ENCODE data around the gene SMARCA2.

SMARCA2 gene

GRCh38 chr9:2096376-2096970 lies 81.3 kb downstream of the SMARCA2 start:
- no peaks in the 10 kb centered on the region for H3K79me2 ChIP-seq (ENCODE audit: control insufficient read depth, insufficient read depth, low read length, unreplicated experiment)
- peaks cover 6% of the 10 kb centered on the region; the same call in 1 of the 2 replicates for H3K36me3 ChIP-seq (ENCODE audit: insufficient read depth, low read length)
- no peak overlapping the region for H2AFZ ChIP-seq (ENCODE audit: low read length, unreplicated experiment)
- H3K27me3 ChIP-seq (ENCODE audit: insufficient read depth, low read length): no peaks in the 10 kb centered on the region
- H3K4me1 ChIP-seq (ENCODE audit: control insufficient read depth, insufficient read depth, low read length, unreplicated experiment): no peaks in the 10 kb centered on the region
- H3K27ac ChIP-seq (ENCODE audit: low read depth, low read length): no peak overlapping the region
- no peak overlapping the region for H3K4me3 ChIP-seq (ENCODE audit: low read depth, low read length)

- H3K79me2 ChIP-seq (ENCODE audit: control insufficient read depth, insufficient read depth, low read length, unreplicated experiment): no peaks in the 10 kb centered on the region
- H3K27ac ChIP-seq (ENCODE audit: low read depth, low read length): no peak overlapping the region
- H3K36me3 ChIP-seq (ENCODE audit: insufficient read depth, low read length): no peaks in the 10 kb centered on the region
- H3K4me1 ChIP-seq (ENCODE audit: control insufficient read depth, insufficient read depth, low read length, unreplicated experiment): no peaks in the 10 kb centered on the region
- no peaks in the 10 kb centered on the region for H3K27me3 ChIP-seq (ENCODE audit: insufficient read depth, low read length)
- H2AFZ ChIP-seq (ENCODE audit: low read length, unreplicated experiment): no peak overlapping the region
- H3K4me3 ChIP-seq (ENCODE audit: low read depth, low read length): no peak overlapping the region
Measured at GRCh38 chr9:2106666-2107065, 91.5 kb downstream of the SMARCA2 start.

GRCh38 chr9:2107906-2108451 lies 92.8 kb downstream of the SMARCA2 start:
- Histone ChIP-seq H2AFZ (ENCODE audit: low read length, unreplicated experiment) (no peak overlapping the region), H3K4me3 (ENCODE audit: low read depth, low read length) (no peak overlapping the region), H3K27ac (ENCODE audit: low read depth, low read length) (no peak overlapping the region), H3K4me1 (ENCODE audit: control insufficient read depth, insufficient read depth, low read length, unreplicated experiment) (no peaks in the 10 kb centered on the region), H3K27me3 (ENCODE audit: insufficient read depth, low read length) (no peaks in the 10 kb centered on the region), H3K79me2 (ENCODE audit: control insufficient read depth, insufficient read depth, low read length, unreplicated experiment) (no peaks in the 10 kb centered on the region), H3K36me3 (ENCODE audit: insufficient read depth, low read length) (no peaks in the 10 kb centered on the region)

- Histone ChIP-seq H3K4me3 (ENCODE audit: low read depth, low read length) (no peak overlapping the region), H3K36me3 (ENCODE audit: insufficient read depth, low read length) (no peaks in the 10 kb centered on the region), H3K79me2 (ENCODE audit: control insufficient read depth, insufficient read depth, low read length, unreplicated experiment) (no peaks in the 10 kb centered on the region), H3K4me1 (ENCODE audit: control insufficient read depth, insufficient read depth, low read length, unreplicated experiment) (no peaks in the 10 kb centered on the region), H3K27ac (ENCODE audit: low read depth, low read length) (no peak overlapping the region), H3K27me3 (ENCODE audit: insufficient read depth, low read length) (no peaks in the 10 kb centered on the region), H2AFZ (ENCODE audit: low read length, unreplicated experiment) (no peak overlapping the region)
Measured at GRCh38 chr9:2109069-2109650, 94.0 kb downstream of the SMARCA2 start.

GRCh38 chr9:2110036-2110435 lies 94.9 kb downstream of the SMARCA2 start:
- H2AFZ ChIP-seq (ENCODE audit: low read length, unreplicated experiment): no peak overlapping the region
- H3K36me3 ChIP-seq (ENCODE audit: insufficient read depth, low read length): no peaks in the 10 kb centered on the region
- no peaks in the 10 kb centered on the region for H3K79me2 ChIP-seq (ENCODE audit: control insufficient read depth, insufficient read depth, low read length, unreplicated experiment)
- no peak overlapping the region for H3K4me3 ChIP-seq (ENCODE audit: low read depth, low read length)
- H3K4me1 ChIP-seq (ENCODE audit: control insufficient read depth, insufficient read depth, low read length, unreplicated experiment): no peaks in the 10 kb centered on the region
- H3K27me3 ChIP-seq (ENCODE audit: insufficient read depth, low read length): no peaks in the 10 kb centered on the region
- no peak overlapping the region for H3K27ac ChIP-seq (ENCODE audit: low read depth, low read length)

GRCh38 chr9:2116073-2116472 lies 100.9 kb downstream of the SMARCA2 start:
- Histone ChIP-seq H3K27ac (ENCODE audit: low read depth, low read length) (no peak overlapping the region), H3K36me3 (ENCODE audit: insufficient read depth, low read length) (no peaks in the 10 kb centered on the region), H3K4me3 (ENCODE audit: low read depth, low read length) (no peak overlapping the region), H3K27me3 (ENCODE audit: insufficient read depth, low read length) (no peaks in the 10 kb centered on the region), H3K4me1 (ENCODE audit: control insufficient read depth, insufficient read depth, low read length, unreplicated experiment) (peaks cover 1% of the 10 kb centered on the region), H2AFZ (ENCODE audit: low read length, unreplicated experiment) (no peak overlapping the region), H3K79me2 (ENCODE audit: control insufficient read depth, insufficient read depth, low read length, unreplicated experiment) (no peaks in the 10 kb centered on the region)

GRCh38 chr9:2117527-2117926 lies 102.4 kb downstream of the SMARCA2 start:
- no peak overlapping the region for H2AFZ ChIP-seq (ENCODE audit: low read length, unreplicated experiment)
- peaks cover 2% of the 10 kb centered on the region; the same call in 1 of the 2 replicates for H3K36me3 ChIP-seq (ENCODE audit: insufficient read depth, low read length)
- H3K27ac ChIP-seq (ENCODE audit: low read depth, low read length): no peak overlapping the region
- no peak overlapping the region for H3K4me3 ChIP-seq (ENCODE audit: low read depth, low read length)
- H3K79me2 ChIP-seq (ENCODE audit: control insufficient read depth, insufficient read depth, low read length, unreplicated experiment): no peaks in the 10 kb centered on the region
- peaks cover 11% of the 10 kb centered on the region for H3K4me1 ChIP-seq (ENCODE audit: control insufficient read depth, insufficient read depth, low read length, unreplicated experiment)
- H3K27me3 ChIP-seq (ENCODE audit: insufficient read depth, low read length): no peaks in the 10 kb centered on the region

GRCh38 chr9:2119566-2119965 lies 104.4 kb downstream of the SMARCA2 start:
- H3K4me3 ChIP-seq (ENCODE audit: low read depth, low read length): no peak overlapping the region
- H3K4me1 ChIP-seq (ENCODE audit: control insufficient read depth, insufficient read depth, low read length, unreplicated experiment): peaks cover 11% of the 10 kb centered on the region
- H3K79me2 ChIP-seq (ENCODE audit: control insufficient read depth, insufficient read depth, low read length, unreplicated experiment): no peaks in the 10 kb centered on the region
- H3K36me3 ChIP-seq (ENCODE audit: insufficient read depth, low read length): peaks cover 3% of the 10 kb centered on the region; the same call in 1 of the 2 replicates
- no peaks in the 10 kb centered on the region for H3K27me3 ChIP-seq (ENCODE audit: insufficient read depth, low read length)
- H2AFZ ChIP-seq (ENCODE audit: low read length, unreplicated experiment): no peak overlapping the region
- no peak overlapping the region for H3K27ac ChIP-seq (ENCODE audit: low read depth, low read length)

- Histone ChIP-seq H3K27ac (ENCODE audit: low read depth, low read length) (no peak overlapping the region), H3K4me1 (ENCODE audit: control insufficient read depth, insufficient read depth, low read length, unreplicated experiment) (peaks cover 14% of the 10 kb centered on the region), H3K4me3 (ENCODE audit: low read depth, low read length) (no peak overlapping the region), H3K79me2 (ENCODE audit: control insufficient read depth, insufficient read depth, low read length, unreplicated experiment) (no peaks in the 10 kb centered on the region), H2AFZ (ENCODE audit: low read length, unreplicated experiment) (no peak overlapping the region), H3K27me3 (ENCODE audit: insufficient read depth, low read length) (no peaks in the 10 kb centered on the region), H3K36me3 (ENCODE audit: insufficient read depth, low read length) (peaks cover 3% of the 10 kb centered on the region; the same call in 1 of the 2 replicates)
Measured at GRCh38 chr9:2120926-2121689, 106.0 kb downstream of the SMARCA2 start.

GRCh38 chr9:2122299-2122698 lies 107.2 kb downstream of the SMARCA2 start:
- Histone ChIP-seq H3K79me2 (ENCODE audit: control insufficient read depth, insufficient read depth, low read length, unreplicated experiment) (peaks cover 6% of the 10 kb centered on the region), H3K27ac (ENCODE audit: low read depth, low read length) (no peak overlapping the region), H3K36me3 (ENCODE audit: insufficient read depth, low read length) (peaks cover 3% of the 10 kb centered on the region; the same call in 1 of the 2 replicates), H3K27me3 (ENCODE audit: insufficient read depth, low read length) (no peaks in the 10 kb centered on the region), H2AFZ (ENCODE audit: low read length, unreplicated experiment) (no peak overlapping the region), H3K4me3 (ENCODE audit: low read depth, low read length) (no peak overlapping the region), H3K4me1 (ENCODE audit: control insufficient read depth, insufficient read depth, low read length, unreplicated experiment) (peaks cover 26% of the 10 kb centered on the region)

All from ACC112 (cell line).